GM12865 (cell line): ENCODE data around the gene PRIM2.
"Not testable (repeated sequence)": the region's sequence is repeated elsewhere in the genome, so short reads cannot be mapped to it uniquely, and the experiment has no call there.

Experiments
- DNase-seq: peaks from one replicate; pipeline ENCODE4 v3.0.0; 2010; ENCODE audit warnings: low read depth
- H3K4me3 ChIP-seq: 2 replicates; pipeline ENCODE4 v1.5.1; 2011; ENCODE audit warnings: mild to moderate bottlenecking, low read depth, low read length, control low read depth
- TF ChIP-seq, protein P1 (sequence below): IDR thresholded peaks from 2 replicates; pipeline ENCODE4 v1.5.1; 2011; ENCODE audit warnings: low read length, control low read depth, low read depth, inconsistent platforms; ENCODE audit not compliant: insufficient read depth; ENCODE audit errors: missing control alignments

Gene PRIM2

DNA sequence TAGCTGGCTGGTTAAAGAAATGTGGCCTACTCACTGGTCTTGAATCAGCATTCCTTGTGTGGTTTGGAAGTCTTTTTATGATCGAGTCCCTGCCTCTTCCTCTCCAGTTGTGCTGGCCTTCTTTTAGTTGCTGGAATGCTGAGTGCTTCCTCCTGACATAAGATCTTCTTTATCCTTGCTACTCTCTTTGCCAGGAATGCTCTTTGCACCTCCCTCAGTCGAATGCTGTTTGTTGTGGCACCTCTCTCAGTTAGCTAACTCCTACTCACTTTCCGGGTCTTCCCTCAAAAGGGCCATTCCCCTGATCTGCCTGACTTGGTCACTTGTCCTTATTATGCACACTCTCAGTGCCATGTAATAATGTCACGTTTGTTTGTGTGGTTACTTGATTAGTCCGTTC, 146.4 kb downstream of the PRIM2 start:
- DNase-seq, H3K4me3 ChIP-seq: not testable (repeated sequence)

DNA sequence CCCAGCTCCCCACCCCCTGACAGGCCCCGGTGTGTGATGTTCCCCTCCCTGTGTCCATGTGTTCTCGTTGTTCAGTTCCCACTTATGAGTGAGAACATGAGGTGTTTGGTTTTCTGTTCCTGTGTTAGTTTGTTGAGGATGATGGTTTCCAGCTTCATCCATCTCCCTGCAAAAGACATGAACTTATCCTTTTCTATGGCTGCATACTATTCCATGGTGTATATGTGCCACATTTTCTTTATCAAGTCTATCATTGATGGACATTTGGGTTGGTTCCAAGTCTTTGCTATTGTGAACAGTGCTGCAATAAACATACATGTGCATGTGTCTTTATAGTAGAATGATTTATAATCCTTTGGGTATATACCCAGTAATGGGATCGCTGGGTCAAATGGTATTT, 148.5 kb downstream of the PRIM2 start:
- not testable (repeated sequence) for DNase-seq, H3K4me3 ChIP-seq

DNA sequence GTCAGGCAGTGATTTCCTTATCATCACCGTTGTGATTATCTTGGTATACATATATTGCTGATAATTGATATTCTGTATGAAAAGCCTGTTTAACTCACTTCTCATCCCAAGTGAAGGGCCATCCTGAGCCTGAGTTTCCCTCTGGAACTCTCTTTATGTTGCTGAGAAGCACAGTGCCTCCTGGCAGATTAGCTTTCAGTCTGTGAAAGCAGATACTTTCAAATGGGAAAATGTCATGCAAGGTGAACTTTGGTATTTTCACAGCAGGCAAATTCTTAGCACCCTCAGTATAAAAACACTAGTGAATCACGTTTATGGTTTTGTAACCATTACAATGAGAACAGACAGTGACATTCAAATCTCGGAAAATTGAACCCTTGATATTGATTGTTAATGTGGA, 151.6 kb downstream of the PRIM2 start:
- TF ChIP-seq, protein P1, sequence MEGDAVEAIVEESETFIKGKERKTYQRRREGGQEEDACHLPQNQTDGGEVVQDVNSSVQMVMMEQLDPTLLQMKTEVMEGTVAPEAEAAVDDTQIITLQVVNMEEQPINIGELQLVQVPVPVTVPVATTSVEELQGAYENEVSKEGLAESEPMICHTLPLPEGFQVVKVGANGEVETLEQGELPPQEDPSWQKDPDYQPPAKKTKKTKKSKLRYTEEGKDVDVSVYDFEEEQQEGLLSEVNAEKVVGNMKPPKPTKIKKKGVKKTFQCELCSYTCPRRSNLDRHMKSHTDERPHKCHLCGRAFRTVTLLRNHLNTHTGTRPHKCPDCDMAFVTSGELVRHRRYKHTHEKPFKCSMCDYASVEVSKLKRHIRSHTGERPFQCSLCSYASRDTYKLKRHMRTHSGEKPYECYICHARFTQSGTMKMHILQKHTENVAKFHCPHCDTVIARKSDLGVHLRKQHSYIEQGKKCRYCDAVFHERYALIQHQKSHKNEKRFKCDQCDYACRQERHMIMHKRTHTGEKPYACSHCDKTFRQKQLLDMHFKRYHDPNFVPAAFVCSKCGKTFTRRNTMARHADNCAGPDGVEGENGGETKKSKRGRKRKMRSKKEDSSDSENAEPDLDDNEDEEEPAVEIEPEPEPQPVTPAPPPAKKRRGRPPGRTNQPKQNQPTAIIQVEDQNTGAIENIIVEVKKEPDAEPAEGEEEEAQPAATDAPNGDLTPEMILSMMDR: no peak
- H3K4me3 ChIP-seq: no peak overlapping the region
- DNase-seq: no peak

DNA sequence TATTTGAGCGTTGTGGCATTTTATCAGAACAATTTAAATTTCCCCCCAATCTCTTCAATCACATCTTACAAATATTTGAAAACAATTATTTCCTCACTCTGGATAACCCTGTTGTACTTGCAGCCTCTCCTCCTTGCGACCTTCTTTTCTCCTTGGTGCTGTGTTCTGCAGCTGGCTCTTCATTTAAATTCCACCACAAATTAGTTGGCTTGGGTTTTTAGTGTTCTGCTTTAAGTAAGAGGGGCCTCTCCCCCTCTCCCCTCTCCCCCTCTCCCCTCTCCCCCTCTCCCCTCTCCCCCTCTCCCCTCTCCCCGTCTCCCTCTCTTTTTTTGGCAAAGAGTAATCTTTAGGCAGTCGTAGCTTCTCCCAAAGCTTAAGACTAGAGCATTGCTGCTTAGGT, 152.7 kb downstream of the PRIM2 start:
- H3K4me3 ChIP-seq, DNase-seq: not testable (repeated sequence)

DNA sequence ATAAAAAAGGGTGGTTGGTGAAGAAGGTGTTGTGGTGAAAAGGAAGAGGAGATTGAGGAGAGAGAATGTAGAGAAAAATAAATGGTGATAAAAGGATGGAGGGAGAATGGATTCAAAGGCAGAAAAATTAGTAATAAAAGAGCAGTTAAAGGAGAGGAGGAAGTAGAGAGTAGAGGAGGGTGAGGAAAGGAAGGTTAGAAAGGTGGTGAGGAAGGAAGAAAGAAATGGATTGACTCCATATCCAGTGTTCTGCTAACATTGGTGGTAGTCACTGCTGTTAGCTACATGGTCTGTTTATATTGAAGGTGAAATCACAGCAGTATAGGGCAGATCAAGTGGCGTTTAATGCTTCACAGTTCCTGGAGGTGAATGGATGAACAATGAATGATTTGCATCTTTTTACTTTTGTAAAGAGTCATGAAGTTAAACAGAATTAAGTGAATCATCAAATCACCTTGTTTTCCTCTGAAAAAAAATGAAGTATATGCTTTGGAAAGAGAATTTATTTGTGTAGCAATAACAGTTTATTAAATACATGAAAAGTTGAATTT, 154.0 kb downstream of the PRIM2 start:
- DNase-seq, H3K4me3 ChIP-seq: not testable (repeated sequence)

DNA sequence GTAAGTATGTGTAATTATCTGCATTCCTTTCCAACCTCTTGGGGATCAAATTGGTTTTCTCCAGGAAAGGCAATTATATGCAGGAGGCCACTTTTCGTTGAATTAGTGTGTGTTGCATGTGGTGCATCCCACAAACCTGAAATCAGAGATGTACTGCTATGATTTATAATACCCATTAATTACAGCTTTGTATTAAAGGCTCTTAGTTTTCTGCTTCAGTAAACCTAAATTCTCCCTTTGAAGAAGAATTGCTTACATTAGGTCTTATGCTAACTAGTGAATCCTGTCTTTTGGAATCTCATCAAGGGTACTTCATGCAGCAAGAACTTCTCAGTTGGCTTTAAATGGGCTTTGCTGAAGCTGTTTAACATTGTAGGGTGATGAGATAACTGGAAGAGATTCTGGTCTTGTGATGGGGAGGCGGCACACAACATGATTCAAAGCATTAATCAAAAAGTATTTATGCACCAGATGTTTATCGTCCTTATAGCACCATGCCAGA, 155.5 kb downstream of the PRIM2 start:
- H3K4me3 ChIP-seq, DNase-seq: not testable (repeated sequence)

DNA sequence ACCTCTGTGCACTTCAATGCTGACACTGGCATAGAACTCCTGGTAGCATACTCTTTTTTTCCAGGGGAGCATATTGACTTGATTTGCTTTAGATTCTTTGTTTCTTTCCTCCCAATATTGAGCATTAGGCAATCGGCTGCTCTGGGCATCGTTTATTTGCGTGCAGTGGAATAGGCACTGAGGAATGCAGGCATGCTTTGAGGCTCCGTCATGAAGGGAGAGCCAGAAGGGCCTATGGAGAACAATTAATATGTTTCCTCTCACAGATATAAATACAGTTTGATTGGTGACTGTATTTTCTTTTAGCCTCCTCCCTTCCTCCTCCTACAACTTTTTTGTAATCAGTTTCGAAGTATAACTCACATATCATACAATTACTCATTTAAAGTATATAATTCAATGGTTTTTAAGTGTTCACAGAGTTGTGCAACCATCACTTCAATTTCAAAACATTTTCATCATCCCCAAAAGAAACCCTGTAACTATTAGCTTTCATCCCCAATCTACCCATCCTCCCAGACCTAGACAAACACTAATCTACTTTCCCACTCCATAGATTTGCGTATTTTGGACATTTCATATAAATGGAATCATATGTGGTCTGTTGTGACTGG, 157.5 kb downstream of the PRIM2 start:
- H3K4me3 ChIP-seq, DNase-seq: not testable (repeated sequence)

DNA sequence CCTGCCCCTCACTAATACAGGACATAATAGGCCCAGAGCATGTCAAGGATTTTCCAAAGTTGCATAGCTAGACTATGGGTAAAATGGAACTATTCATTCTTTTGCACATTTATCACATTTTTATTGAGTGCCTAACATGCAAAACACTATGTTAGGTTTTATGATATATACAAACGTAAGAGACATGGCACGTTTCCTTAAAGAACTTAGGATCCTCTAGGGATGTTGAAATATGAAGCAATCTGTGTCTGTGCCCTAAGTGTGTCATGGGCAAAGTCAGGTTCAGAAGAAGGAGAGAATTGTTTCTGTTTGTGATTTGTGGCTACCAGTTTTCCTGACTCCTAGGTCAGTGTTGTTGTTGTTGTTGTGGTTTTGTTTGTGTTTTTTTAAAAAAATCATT, 158.2 kb downstream of the PRIM2 start:
- not testable (repeated sequence) for DNase-seq, H3K4me3 ChIP-seq

DNA sequence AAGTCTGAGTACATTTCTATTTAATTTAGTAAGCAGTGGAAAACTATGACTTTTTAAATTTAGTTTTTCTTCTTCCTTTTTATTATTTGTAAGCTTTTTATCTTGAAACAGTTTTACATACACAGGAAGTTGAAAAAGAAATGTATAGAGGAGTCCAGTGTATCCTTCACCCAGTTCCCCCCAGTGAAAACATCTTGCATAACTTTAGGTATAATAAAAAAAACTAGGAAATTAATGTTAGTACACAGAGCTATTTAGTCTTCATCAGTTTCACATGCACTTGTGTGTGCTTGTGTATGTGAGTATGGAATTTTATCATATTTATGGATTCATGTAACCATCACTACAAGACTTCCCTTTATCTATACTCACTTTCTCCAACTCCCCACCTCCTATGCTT, 162.8 kb downstream of the PRIM2 start:
- not testable (repeated sequence) for H3K4me3 ChIP-seq, DNase-seq

DNA sequence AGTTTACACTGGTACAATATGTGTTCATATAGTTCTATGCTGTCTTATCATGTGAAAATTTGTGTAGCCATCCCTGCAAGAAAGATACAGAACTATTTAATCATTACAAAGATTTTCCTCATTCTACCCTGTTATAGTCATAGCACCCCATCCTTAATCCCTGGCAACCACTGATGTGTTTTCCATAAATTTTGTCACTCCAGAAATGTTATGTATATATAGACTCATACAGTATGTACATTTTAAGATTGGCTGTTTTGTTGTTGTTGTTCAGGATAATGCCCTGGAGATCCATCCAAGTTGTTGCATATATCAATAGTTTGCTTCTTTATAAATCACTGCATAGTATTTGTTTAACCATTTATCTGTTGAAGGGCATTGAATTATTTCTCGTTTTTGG, 163.7 kb downstream of the PRIM2 start:
- not testable (repeated sequence) for H3K4me3 ChIP-seq, DNase-seq

DNA sequence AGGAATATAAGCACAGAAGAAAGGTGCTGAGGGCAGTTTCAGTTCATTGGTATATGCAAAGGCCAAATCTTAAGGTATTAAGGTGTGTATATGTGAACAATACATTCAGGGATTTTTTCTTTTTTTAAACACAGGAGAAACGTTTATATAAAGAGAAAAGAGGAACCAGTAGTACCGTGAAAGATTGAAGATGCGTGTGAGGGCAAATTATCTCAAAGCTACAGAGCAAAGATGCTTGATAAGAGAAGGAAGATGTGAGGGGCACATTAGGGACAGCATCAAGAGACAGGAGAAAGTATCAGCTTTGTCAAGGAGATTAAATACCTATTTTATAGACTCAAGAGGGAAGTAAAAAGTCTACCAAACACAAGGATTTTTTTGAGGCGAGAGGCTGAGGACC, 165.0 kb downstream of the PRIM2 start:
- not testable (repeated sequence) for DNase-seq, H3K4me3 ChIP-seq

DNA sequence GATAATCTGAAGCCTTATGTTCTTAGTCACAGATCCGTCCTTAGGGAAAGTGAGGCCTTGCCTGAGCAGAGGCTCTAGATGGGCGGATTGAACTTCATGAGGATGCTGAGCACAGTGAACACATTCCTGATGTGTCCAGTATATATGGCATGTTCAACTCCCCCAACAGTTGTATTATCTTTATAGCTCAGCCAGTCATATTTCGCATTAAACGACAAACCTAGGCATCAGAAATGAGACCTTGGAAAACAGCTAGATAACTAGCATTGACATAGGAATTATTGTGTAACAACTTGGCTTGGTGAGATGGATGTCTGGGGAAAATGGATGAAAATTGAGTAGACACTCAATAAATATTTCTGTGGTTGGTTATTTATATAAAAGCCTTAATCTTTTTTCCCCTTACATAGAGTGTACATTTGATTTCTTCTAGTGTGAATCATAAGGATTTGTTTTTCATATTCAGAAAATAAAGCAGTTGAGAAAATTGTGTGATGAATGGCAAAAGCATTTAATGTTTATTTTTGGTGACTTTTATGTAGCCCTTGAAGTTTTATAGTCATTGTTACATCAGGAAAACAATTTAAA, 169.2 kb downstream of the PRIM2 start:
- DNase-seq, H3K4me3 ChIP-seq: not testable (repeated sequence)

DNA sequence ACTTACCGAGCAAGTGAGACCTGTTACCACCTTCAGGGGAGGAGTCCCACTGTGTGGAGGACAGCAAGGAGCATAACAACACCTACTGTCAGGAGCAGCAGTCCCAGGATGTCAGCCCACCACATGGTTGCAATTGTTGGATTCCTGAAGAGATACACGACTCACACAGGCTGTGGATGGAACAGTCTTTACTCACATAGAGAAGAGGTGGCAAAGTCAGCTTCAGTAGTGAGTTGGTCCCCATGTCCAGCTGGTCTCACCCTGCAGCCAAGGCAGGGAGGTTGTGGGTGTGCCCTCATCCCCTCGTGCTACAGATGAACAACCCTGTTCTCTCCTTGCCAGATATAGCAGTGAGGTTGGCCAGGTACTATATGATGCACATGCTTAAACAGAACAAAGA, 171.1 kb downstream of the PRIM2 start:
- DNase-seq, H3K4me3 ChIP-seq: not testable (repeated sequence)

DNA sequence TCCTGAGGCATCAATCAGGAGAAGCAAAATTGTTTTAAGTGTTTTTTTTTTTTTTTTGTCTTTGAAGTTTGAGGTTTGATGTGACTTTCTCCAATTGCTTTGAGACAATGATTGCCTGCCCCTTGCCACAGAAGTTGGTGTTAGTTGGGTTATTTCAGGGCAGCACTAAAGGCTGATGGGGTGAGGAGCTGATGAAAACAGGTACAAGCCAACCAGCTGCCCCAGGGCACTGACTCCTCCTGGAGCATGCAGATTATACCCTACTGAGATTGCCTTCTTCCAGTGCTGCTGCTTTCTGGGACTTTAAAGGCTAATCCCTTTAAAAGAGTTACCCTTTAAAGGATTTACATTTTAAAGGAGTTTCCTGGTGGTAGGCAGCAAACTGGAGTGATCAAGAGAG, 172.5 kb downstream of the PRIM2 start:
- not testable (repeated sequence) for H3K4me3 ChIP-seq, DNase-seq

DNA sequence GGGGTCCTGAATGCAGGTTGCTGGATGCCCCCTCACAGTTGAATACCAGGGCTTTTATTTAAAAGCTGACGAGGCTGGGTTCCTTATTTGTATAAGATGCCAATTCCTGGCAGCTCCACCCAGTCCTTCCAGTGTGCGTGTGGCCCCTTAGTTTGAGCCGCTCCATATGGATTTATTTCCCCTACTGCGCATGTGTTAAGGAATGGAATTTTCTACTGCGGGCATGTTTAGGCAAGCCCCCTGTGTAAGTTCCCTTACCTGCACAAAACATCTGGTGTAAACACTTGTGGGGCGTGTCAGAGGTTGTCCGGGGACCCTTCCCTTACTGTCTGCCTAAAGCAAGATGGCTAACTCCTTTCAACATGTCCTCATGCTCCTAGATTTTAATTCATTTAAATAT, 174.4 kb downstream of the PRIM2 start:
- not testable (repeated sequence) for H3K4me3 ChIP-seq, DNase-seq

DNA sequence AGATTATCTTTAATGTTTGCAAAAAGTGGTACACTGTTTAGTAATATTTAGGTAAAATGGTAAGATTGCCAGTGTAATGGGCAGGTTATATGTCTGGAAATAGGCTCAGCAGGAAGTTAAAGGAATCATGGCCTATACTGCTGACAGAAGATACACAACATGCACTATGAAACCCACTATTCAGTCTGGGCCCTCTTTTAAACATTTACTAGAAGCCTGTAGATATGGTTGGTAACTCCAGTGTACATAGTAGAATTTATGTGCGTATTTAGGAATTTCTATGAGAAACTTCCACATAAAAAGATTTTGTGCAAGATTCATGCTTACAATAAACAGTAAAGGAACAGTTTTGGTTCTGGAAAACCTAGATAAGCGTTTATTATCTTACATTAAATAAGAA, 178.8 kb downstream of the PRIM2 start:
- H3K4me3 ChIP-seq, DNase-seq: not testable (repeated sequence)

DNA sequence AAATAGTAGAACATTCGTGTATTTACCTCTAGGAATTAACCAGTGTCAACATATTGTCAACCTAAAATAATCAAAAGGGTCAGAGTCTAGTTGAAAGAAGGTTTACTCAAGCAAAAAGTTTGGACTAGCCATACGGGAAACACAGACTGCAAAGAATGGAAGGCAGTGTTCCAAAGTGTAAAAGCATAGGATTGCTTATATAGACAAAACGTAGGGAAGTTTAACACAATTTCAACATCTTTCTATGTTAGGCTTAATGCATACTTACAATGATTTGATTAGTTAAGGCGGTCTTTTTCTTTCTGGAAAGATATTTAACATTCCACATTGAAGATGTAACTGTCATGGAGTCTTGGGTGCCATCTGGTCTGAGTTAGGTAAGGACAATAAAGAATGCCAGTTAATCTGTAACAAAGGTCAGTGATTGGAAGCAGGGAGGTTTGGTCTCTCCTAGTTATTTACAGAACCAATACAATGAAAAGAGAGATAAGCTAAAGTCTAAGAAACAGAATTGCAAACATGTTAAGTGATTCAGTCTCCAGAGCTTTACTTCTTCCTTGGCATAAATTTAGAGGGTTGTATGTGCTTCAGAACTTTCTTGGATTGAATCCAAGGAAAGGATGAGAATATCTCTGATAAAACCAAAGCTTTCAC, 183.1 kb downstream of the PRIM2 start:
- DNase-seq, H3K4me3 ChIP-seq: not testable (repeated sequence)

DNA sequence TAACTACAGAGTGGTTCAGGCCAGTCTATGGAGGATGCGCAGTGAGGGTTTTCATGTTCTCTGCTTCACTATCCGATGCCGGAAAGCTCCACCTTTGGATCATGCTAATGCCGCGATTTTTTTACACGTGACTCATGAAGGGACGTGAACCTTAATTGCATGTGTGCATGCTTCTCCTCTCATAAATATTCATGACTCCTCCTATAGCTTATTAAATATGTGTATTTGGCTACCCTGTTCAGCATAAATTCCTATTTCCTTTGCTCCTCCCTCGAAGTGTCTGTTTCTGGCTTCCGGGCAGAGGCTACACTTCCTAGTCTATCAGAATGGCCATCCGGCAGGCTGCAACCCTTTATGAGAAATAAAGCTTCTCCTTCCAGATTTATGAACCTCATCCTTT, 185.0 kb downstream of the PRIM2 start:
- H3K4me3 ChIP-seq, DNase-seq: not testable (repeated sequence)

DNA sequence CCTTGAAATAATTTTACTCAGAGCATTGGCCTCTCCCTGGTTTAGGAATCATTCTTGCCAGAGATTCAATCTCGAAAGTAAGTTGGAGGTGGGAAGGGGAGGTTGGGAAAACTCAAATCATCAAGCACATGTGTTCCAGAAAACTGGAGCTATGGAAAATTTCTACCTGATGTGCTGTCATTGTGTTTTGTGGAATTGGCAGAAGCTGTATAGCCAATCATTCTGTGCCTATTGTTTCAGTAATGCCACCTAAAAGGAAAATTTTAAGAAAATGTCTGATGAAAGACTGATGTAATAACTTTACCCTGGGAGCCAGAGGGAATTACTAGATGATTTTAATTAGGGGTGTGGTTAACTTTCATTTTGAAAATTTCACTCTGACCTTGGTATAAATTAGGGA, 187.8 kb downstream of the PRIM2 start:
- not testable (repeated sequence) for H3K4me3 ChIP-seq, DNase-seq
